Gastroesophageal sphincter (tissue), 3 donors: Measurements from ENCODE around the gene PIK3IP1.

Source experiments
- CTCF ChIP-seq, 4 experiments: fragments of 200-600 bp in 2 of 4; fragments of 450-650 bp in 2 of 4; sonication (generic) in 1 of 4; IDR thresholded peaks; one replicate each; pipeline ENCODE4 v1.5.1; 2017 to 2019; ENCODE audit warnings: antibody characterized with exemption in 4 of 4, mild to moderate bottlenecking in 2 of 4, moderate library complexity in 2 of 4
- EP300 ChIP-seq: sonication (generic); formaldehyde crosslinking; IDR thresholded peaks from one replicate; pipeline ENCODE4 v1.6.1; 2017; ENCODE audit warnings: antibody characterized with exemption, mild to moderate bottlenecking
- POLR2A ChIP-seq, 2 donors: fragments of 450-650 bp; IDR thresholded peaks; one replicate each; pipeline ENCODE4 v1.6.1; 2017; ENCODE audit warnings: antibody characterized with exemption in 2 of 2, mild to moderate bottlenecking in 2 of 2, moderate library complexity in 1 of 2

GRCh38 chr22:31246687-31247086 is 45.6 kb downstream of the PIK3IP1 start:
- TF ChIP-seq EP300 (no peak), CTCF (IDR thresholded peaks at IDR 0.05) (no peak), POLR2A (IDR thresholded peaks at IDR 0.05) (no peak)
